Peyer's patch (tissue), 4 donors: ENCODE data around the gene DAAM1.

Experiments used
- CTCF ChIP-seq, 6 experiments: fragments of 450-650 bp in 4 of 6; fragments of 200-600 bp in 2 of 6; sonication (generic) in 1 of 6; IDR thresholded peaks; one replicate each; pipeline ENCODE4 v1.5.1; 2017 to 2019; ENCODE audit warnings: antibody characterized with exemption in 6 of 6, mild to moderate bottlenecking in 3 of 6, moderate library complexity in 1 of 6
- POLR2A ChIP-seq, 2 donors: fragments of 450-650 bp; IDR thresholded peaks; one replicate each; pipeline ENCODE4 v1.5.1; 2017; ENCODE audit warnings: antibody characterized with exemption in 2 of 2, mild to moderate bottlenecking in 2 of 2, moderate library complexity in 2 of 2

- no peak for TF ChIP-seq CTCF (IDR thresholded peaks at IDR 0.05)
- TF ChIP-seq POLR2A (IDR thresholded peaks at IDR 0.05), result no peak
These were observed 1.9 kb downstream of the DAAM1 start for GRCh38 chr14:59190372-59190771.
